Activated naive CD8-positive, alpha-beta T cell treated with anti-CD3 and anti-CD28 coated beads, Interleukin-2, amount 50 U/mL, for 16 hours (primary cell): ENCODE data around the gene L3MBTL4.
"Not testable (repeated sequence)": the region's sequence is repeated elsewhere in the genome, so short reads cannot be mapped to it uniquely, and the experiment has no call there.

Experiments
- DNase-seq: peaks from one replicate; pipeline ENCODE4 v3.0.0-alpha.2; 2020; ENCODE audit warnings: low read depth, low spot score

The L3MBTL4 gene

GRCh38 chr18:6406910-6407470 is 7.7 kb downstream of the L3MBTL4 start:
- DNase-seq, result no peak

GRCh38 chr18:6406075-6406909 is 8.4 kb downstream of the L3MBTL4 start:
- no peak for DNase-seq

DNA sequence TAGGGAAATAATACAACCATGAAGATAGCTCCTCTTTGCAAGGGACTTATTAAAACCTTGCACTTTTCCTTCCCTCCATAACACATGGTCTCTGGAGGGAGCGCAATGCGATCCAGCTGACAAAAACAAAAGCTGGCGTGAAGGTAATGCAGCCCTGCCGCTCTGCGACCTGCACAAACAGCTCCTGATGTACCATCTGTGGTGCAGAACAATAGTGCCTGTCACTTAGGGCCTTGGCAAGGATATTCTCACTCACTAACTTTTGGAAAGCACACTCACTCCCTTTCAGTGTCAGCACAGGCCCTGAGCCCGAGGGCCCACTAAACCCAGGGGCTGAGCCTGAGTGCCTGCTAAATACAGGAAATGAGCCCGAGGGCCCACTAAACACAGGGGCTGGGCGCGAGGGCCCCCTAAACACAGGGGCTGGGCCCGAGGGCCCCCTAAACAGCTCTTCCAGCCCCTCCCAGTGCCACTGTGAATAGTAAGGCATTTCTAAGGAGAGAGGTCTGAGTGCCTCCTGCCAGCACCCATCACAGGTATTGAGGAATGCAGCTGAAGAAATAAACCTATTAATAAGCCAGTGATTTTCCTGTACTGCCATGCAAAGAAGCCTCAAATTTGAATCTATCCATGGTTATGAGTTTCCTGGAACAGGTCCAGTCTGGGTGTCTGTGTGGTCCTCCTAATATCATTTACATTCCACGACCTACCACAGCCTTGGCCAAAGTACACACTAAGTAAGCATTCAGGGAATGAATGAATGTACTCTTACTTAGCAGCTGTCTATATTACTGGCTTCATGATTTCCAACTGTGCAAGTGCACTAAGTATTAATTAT is 9.3 kb downstream of the L3MBTL4 start:
- DNase-seq, result no peak

GRCh38 chr18:6404834-6405233 is 9.9 kb downstream of the L3MBTL4 start:
- no peak for DNase-seq

DNA sequence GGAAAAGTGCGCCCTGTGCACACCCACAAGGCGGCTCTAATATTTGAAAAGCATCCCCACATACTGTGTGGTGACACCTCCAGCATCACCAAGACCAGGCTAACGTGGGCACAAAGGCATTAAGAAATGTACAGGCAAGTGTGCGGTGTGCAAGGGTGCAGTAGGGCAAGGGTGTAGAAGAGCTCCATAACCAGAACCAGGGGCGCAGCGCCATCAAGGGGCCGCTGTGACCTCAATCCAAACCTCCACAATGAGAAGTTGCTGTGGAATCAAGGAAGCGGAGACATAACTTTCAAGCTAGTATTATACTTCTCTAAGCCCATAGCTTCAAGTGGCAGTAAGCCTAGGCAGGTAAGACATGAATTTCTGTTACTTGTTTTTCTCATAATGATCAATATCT is 13.0 kb downstream of the L3MBTL4 start:
- DNase-seq, result no peak

DNA sequence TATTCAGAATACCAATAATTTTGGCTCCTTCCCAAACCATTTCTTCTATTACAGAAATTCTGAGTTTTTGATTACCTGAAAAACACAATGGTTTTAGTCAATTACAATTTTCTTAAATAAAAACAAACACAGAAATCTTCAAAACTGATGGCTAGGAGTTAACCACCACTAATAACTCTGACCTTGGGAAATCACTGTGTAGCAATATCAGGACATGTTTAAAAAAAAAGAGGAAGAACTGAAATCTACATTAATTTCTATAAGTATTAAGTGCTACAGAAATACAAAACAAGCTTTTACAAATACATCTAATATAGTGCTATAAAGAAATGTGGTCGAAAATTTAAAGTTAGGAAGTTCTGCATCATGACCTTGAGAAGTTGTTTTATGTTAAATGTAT is 14.9 kb downstream of the L3MBTL4 start:
- DNase-seq, result no peak

GRCh38 chr18:6397931-6398566 is 16.7 kb downstream of the L3MBTL4 start:
- no peak for DNase-seq

- no peak for DNase-seq
Observed at GRCh38 chr18:6396847-6397246, 17.9 kb downstream of the L3MBTL4 start.

DNA sequence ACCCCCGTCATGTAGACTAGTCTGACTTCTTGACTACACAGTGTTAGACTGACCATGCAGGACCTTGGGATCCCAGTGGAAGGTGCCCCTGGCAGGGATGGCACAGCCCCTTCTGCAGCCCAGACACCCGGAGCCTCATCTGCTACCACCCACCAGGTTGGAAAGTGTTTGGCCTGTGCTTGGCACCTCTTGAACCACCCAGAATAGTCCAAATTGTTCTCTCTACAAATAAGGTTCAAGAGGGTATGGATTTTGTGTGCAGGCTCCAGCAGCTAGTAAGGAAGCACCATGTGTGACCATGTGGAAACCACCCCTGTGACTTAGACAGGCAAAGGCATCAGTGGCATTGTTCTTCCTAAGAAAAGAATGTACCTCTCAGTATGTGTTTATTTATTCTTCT is 18.4 kb downstream of the L3MBTL4 start:
- DNase-seq, result no peak

GRCh38 chr18:6389005-6389404 is 25.7 kb downstream of the L3MBTL4 start:
- DNase-seq, result no peak

DNA sequence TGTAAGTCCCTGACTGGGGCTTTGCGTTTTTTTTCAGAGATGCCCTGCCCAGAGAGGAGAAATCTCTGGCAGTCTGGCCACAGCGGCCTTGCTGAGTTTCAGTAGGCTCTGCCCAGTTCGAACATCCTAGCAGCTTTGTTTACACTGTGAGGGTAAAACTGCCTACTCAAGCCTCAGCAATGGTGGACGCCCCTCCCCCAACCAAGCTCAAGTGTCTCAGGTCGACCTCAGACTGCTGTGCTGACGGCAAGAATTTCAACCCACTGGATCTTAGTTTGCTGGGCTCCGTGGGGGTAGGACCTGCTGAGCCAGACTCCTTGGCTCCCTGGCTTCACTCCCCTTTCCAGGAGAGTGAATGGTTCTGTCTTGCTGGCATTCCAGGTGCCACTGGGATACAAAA is 31.7 kb downstream of the L3MBTL4 start:
- no peak for DNase-seq

GRCh38 chr18:6377473-6377872 is 37.2 kb downstream of the L3MBTL4 start:
- DNase-seq, result not testable (repeated sequence)

- no peak for DNase-seq
Observed at GRCh38 chr18:6376433-6377229, 38.1 kb downstream of the L3MBTL4 start.

DNA sequence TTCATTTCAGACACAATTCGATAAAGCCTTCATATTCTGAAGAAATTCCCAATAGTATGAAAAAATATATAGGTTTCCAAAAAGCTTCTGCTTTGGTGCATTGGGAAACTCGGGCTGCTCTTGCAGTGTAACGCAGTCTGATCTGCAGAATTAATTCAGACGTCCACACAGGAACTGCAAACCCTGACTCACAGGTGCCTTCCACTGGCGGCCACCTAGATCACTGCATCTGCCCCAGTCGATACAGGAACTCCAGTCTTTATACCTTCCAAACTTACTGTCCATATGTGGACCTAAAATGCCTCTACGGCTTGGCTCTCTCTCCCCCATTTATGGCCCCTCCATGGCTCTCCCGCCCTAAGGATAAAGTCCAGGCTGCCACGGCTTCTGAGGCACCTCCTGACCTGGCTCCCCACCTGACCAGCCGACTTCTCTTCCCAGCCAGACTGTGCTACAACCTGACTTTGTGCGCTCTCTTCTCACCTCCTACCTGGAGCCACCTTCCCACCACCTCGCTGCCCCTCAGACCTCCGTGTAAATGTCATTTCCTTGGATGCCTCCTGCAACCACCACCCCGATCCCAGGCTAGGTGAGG is 39.7 kb downstream of the L3MBTL4 start:
- DNase-seq, result no peak

DNA sequence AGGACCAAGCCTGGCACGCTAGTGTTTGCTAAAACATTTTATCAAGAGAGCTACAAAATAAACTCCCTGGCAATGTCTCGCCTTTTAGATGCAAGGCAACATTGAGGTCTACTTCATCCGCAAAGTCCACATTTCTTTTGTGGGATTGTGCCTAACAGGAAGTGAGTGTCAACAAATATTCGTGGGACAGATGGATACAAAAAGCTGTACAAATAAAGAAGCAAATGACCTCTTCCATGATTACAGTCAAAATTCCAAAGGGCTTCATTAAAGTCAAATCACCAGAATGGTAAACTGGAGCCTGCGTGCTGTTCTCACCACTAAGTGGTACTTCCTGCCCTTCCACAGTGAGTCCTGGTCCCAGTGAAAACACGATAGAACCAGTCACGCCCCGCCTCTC is 40.4 kb downstream of the L3MBTL4 start:
- DNase-seq, result no peak

- no peak for DNase-seq
Observed at GRCh38 chr18:6373187-6373586, 41.5 kb downstream of the L3MBTL4 start.

DNA sequence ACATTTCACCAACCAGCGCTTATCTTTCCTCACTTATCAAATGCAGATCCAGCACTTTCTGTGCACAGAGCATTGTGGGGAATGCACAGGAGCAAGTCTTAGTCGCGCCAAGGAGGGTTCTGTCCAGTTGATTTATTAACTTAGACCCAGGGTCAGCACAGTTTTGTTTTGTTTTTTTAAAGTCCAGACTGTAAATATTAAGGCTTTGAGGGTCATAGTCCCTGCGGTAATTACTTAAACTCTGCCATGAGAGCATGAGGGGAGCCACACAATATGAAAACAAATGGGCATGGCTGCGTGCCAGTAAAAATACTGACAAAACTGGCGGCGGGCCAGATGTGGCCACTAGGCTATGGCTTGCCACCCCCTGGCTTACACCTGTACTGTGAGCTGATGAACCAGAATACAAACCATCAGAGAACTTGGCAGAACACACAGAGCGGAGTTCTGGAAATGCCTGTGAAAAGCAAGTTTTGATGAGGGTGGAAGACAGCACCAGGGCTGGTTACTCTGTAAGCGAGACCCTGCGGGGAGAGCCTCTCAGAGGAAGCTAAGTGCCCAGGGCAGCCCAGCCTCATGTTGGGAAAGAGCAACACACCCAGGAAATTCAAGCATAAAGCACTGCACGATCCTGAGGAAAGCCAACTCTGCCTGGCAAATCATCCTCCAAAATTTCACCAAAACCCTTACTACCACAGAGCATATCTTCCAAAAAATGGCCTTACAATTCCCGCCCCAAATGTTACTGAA is 43.6 kb downstream of the L3MBTL4 start:
- no peak for DNase-seq

DNA sequence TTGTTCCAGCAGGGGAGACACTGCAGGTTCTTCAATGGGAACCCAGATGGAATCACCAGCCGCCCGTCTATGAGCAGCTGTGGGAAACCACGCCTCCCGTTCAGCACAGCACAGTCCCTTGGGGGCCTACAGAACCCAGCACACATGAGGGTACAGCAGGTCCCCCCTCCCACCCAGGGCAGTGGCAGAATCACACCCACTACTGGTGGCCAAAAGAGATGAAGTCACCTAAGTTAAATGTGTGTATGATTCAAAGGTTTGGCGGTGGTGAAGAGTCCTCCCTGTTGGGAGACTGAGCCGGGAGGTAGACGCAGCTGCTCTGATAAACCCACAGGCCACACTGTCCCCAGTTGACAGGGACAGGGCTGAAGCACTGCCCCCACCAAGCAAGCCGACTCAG is 44.3 kb downstream of the L3MBTL4 start:
- DNase-seq, result no peak

- no peak for DNase-seq
Observed at GRCh38 chr18:6368017-6368416, 46.7 kb downstream of the L3MBTL4 start.

DNA sequence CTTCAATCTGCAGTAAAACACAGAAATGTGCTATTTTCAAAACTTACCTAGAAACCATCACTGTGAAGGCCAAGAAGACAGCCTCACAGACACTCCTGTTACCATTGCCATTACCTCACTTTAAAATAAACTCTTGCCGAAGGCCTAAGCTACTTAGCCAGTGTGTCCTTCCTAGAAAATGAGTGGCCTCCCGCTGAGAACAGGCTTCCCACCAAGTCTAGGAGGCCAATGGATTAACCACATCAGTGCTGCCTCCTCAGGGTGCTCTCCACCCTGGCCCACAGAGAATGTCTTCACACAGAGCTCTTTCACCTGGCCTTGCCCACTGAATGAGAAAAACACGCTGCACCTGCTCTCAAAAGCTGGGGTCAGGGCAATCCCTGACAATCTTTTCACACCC is 47.5 kb downstream of the L3MBTL4 start:
- no peak for DNase-seq
